Ascending aorta (tissue), 2 donors: ENCODE results near the gene TUBB2B. TPM values are rescaled to one million over a fixed set of nuclear protein-coding genes. Genes with fewer than 3 reads are reported as not detected.

ENCODE experiments used
- DNase-seq, 2 donors: peaks; one replicate each; pipeline ENCODE4 v3.0.0-alpha.2; 2019; ENCODE audit warnings: low spot score in 2 of 2
- H3K27ac ChIP-seq, 2 donors: fragments of 200-600 bp; sonication (generic); one replicate each; pipeline ENCODE4 v1.5.1; 2016 to 2017; ENCODE audit warnings: mild to moderate bottlenecking in 1 of 2
- H3K27me3 ChIP-seq: fragments of 200-600 bp; sonication (generic); one replicate; pipeline ENCODE4 v1.5.1; 2017
- H3K36me3 ChIP-seq, 2 donors: fragments of 200-600 bp; sonication (generic); one replicate each; pipeline ENCODE4 v1.5.1; 2016
- H3K4me1 ChIP-seq, 2 donors: fragments of 200-600 bp; sonication (generic); one replicate each; pipeline ENCODE4 v1.5.1; 2016 to 2017; ENCODE audit warnings: mild to moderate bottlenecking in 1 of 2
- H3K4me3 ChIP-seq, 2 donors: fragments of 200-600 bp; sonication (generic); one replicate each; pipeline ENCODE4 v1.5.1; 2016 to 2017; ENCODE audit warnings: mild to moderate bottlenecking in 1 of 2
- H3K9me3 ChIP-seq, 2 donors: fragments of 200-600 bp; sonication (generic); one replicate each; pipeline ENCODE4 v1.5.1; 2016
- intact Hi-C: fragments of 100-400 bp; cut with DNase I; formaldehyde crosslinking; loops from one replicate; pipeline ENCODE4 v1.15.1; 2023
- total RNA-seq: library from RNA; depleted of rRNA; stranded (reverse); fragments of >200 nt; gene quantifications from one replicate; pipeline ENCODE4 v1.1.0, GENCODE V29; 2016
- TF ChIP-seq, protein P1 (sequence below), 3 experiments: fragments of 200-600 bp in 2 of 3; fragments of 450-650 bp in 1 of 3; sonication (generic) in 2 of 3; IDR thresholded peaks; one replicate each; pipeline ENCODE4 v1.5.1; 2016 to 2019; ENCODE audit warnings: antibody characterized with exemption in 3 of 3, mild to moderate bottlenecking in 1 of 3, moderate library complexity in 1 of 3

Gene TUBB2B
- total RNA-seq, result not detected

DNA sequence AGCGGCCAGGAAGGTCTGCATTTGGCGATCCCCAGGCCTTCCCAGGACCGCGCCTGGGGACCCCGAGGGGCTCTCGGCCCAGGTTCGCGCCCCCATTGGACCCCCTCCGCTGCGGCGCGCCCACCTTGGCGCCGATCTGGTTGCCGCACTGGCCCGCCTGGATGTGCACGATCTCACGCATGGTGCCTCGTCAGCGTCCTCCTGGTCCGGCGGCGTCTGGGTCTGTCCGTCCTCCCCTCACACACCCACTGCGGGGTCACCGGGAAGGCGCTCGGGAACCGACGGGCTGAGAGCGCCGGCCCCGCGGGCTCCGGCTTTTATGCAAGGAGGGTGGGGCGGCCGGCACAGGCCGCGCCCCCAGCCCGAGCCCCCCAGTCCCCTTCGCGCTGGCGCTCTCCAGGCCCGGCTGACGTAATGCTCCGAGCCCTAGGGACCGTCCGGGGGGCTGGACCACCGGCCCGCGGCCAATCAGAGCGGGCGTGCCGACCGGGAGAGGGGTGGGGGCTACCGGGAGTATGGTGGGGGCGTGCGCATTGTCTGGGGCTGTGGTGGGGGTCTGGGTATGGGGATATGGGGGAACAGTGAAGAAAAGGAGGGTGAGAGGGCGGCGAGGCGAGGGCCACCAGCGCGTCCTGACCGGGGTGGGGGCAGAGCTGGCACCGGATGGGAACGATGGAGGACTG is at the start of gene TUBB2B:
TUBB2B (minus strand) TSS at position 291 of the 683 bp plus-strand sequence; CDS start at position 181, 110 bp downstream.
- Histone ChIP-seq H3K9me3 (no peaks in the 10 kb centered on the region), H3K4me1 (peaks cover 13 to 46% of the 10 kb centered on the region in 2 donors), H3K36me3 (no peaks in the 10 kb centered on the region), H3K27me3 (peaks cover 13% of the 10 kb centered on the region), H3K4me3 (peak within 1 kb of the TSS; percentile 43 to 58), H3K27ac (no peak within 1 kb of the TSS)
- intact Hi-C loops, result loop anchor here (2.0 to 5.0 kb wide), 2 partner anchors 17 to 65 kb away; no protein-coding TSS in a partner anchor
- DNase-seq, result no peak
- TF ChIP-seq, protein P1, sequence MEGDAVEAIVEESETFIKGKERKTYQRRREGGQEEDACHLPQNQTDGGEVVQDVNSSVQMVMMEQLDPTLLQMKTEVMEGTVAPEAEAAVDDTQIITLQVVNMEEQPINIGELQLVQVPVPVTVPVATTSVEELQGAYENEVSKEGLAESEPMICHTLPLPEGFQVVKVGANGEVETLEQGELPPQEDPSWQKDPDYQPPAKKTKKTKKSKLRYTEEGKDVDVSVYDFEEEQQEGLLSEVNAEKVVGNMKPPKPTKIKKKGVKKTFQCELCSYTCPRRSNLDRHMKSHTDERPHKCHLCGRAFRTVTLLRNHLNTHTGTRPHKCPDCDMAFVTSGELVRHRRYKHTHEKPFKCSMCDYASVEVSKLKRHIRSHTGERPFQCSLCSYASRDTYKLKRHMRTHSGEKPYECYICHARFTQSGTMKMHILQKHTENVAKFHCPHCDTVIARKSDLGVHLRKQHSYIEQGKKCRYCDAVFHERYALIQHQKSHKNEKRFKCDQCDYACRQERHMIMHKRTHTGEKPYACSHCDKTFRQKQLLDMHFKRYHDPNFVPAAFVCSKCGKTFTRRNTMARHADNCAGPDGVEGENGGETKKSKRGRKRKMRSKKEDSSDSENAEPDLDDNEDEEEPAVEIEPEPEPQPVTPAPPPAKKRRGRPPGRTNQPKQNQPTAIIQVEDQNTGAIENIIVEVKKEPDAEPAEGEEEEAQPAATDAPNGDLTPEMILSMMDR (IDR thresholded peaks at IDR 0.05), result no peak

DNA sequence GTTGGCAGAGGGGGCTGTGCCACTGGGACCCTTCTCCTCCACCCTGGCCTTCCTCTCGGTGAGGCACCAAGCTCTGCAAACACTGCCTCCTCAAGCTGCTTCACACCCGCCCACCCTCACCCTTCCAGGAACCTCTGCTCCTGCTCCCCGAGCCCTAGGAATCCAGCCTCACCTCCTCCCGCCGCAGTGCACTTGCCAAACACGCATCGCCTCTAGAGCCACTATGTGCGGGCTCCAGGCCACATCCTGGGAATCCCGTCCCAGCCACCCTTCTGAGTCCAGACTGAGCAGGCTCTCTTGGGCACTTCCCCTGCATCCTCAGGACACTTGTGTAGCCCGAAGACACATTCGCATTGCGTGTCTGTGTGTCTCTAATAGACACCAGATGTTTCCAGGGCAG is 49.8 kb upstream of the TUBB2B start:
- peak in 1 of 2 donors; percentile 3 for DNase-seq
- Histone ChIP-seq H3K36me3 (peaks cover 3 to 5% of the 10 kb centered on the region in 2 donors), H3K9me3 (no peaks in the 10 kb centered on the region), H3K27ac (no peak overlapping the region), H3K4me1 (peaks cover 4 to 10% of the 10 kb centered on the region in 2 donors), H3K27me3 (no peaks in the 10 kb centered on the region), H3K4me3 (no peak overlapping the region)
- intact Hi-C loops, result loop anchor here (5.0 kb wide), 3 partner anchors 715 to 880 kb away; no protein-coding TSS in a partner anchor
- TF ChIP-seq, protein P1 (IDR thresholded peaks at IDR 0.05), result no peak

DNA sequence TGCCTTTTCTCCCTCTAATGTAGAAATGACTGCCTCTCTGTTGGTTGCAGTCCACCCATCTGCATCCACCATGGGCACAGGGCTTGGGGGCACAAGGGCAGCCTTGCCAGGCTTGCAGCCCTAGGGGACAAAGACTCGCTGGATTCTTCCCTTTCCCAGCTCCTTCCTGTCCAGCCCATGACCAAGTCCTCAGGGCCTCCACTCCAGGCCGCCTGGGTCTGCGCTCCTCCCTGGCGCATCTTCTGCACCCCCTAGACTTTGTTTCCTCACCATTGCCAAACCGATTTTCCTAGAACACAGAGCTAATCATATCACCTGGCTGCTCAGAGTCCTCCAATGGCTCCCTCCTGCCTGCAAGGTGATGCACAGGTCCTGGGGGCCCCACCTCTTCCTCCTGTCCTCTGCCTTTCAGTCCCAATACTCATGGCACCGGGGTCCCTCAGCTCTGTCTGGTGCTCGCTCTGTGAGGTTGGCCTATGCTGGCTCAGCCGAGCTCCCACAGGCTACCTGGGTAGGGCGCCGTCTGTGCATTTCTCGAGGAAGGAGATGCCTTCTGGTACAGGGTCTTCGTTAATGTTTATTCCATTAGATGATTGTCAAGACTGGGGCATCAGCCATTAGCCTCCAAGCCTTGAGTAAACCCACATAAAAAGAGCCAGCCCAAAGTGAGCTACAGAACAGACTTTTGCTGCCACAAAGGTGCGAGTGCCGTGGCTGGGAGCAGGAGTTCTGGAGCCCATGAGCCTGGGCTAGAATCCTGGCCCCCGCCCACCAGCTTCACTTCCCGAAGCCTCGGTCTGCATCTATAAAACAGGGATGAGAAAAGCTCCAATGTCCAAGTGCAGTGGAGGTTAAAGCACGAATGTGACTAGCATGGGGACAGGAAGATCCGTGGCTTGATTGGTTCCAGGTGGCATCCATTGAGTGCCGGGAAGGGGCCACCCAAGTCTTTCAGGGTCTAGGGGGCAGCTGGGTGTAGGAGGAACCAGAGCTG is 49.0 kb upstream of the TUBB2B start:
- Histone ChIP-seq H3K9me3 (no peaks in the 10 kb centered on the region), H3K36me3 (peaks cover 10 to 11% of the 10 kb centered on the region in 2 donors), H3K4me3 (no peak overlapping the region), H3K27ac (no peak overlapping the region), H3K27me3 (no peaks in the 10 kb centered on the region), H3K4me1 (peaks cover 0 to 2% of the 10 kb centered on the region in 2 donors)
- intact Hi-C loops, result loop anchor here (5.0 kb wide), 3 partner anchors 716 to 881 kb away; no protein-coding TSS in a partner anchor
- no peak for DNase-seq
- TF ChIP-seq, protein P1 (IDR thresholded peaks at IDR 0.05), result no peak

DNA sequence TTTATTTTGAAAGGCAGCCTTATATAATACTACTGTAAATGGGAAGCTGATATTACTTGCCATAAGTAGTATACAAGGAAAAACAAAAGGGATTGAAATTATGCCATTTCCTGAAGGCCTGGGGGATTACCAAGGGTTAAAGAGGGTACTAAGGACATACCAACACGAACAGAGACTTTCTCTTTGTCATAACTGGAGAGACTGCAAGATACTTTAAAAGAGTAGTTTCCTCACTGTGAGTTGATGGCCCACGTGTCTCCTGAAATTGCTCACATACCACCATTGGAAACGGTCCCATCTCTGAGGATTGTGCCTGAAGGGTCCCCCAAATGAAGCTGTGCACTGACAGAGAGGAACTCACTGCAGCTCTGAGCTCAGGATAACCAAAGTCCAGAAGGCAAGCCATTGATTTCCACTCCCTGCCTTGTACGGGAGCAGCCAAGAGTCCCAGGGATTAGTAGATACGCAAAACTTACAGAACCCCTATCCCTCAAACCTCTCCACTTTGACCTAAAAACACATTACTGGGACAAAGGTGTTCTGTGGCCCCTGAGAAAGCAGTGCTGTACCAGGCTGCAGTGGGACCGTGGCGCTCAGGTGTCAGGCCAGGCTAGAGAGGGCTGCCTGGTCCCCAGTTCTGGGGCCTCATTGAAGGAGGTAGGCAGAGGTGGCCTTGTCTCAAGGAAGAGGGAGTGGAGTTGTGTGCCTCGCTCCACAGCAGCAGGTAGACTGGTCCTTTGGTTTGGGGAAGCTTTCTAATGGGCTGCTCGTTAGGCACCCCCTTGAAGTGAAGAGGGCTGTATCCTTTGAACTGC is 46.5 kb upstream of the TUBB2B start:
- H3K9me3 ChIP-seq, result no peaks in the 10 kb centered on the region
- no peak overlapping the region for H3K27ac ChIP-seq
- H3K4me1 ChIP-seq, result no peaks in the 10 kb centered on the region
- H3K36me3 ChIP-seq, result peaks cover 24 to 34% of the 10 kb centered on the region in 2 donors
- no peak overlapping the region for H3K4me3 ChIP-seq
- intact Hi-C loops, result no loop called here
- no peak for DNase-seq
- no peaks in the 10 kb centered on the region for H3K27me3 ChIP-seq
- TF ChIP-seq, protein P1 (IDR thresholded peaks at IDR 0.05), result no peak
